HG03103 (cell line): Measurements from ENCODE around the gene SHBG.
"Not testable (repeated sequence)": the region's sequence is repeated elsewhere in the genome, so short reads cannot be mapped to it uniquely, and the experiment has no call there.

Experiments
- ATAC-seq: cut with Tn5 transposase; IDR thresholded peaks from one replicate; pipeline ENCODE4 v1.9.1; 2021; ENCODE audit warnings: low read depth; ENCODE audit not compliant: unreplicated experiment

SHBG gene

GRCh38 chr17:7629939-7630571, at the start of gene SHBG:
TSS of gene SHBG (plus strand) at chr17:7630135. CDS start at chr17:7630173, 38 bp downstream.
- no peak for ATAC-seq

- no peak for ATAC-seq
Observed at GRCh38 chr17:7580604-7581575, 49.0 kb upstream of the SHBG start.

GRCh38 chr17:7582396-7583252, 47.3 kb upstream of the SHBG start:
- ATAC-seq: no peak

GRCh38 chr17:7583253-7584109, 46.5 kb upstream of the SHBG start, which contains the start of gene MPDU1:
TSS of gene MPDU1 (plus strand) at chr17:7583852. CDS start at chr17:7583863, 11 bp downstream.
- peak; percentile 49 for ATAC-seq

GRCh38 chr17:7586673-7587419, 43.1 kb upstream of the SHBG start:
- ATAC-seq: no peak

GRCh38 chr17:7587420-7588151, 42.3 kb upstream of the SHBG start:
- no peak for ATAC-seq

GRCh38 chr17:7588553-7589203, 41.3 kb upstream of the SHBG start:
- no peak for ATAC-seq

GRCh38 chr17:7589204-7589868, 40.6 kb upstream of the SHBG start:
- ATAC-seq: no peak

- ATAC-seq: no peak
Observed at GRCh38 chr17:7589891-7590691, 39.8 kb upstream of the SHBG start, which contains the start of gene SOX15. TSS of gene SOX15 (minus strand) at chr17:7590094. CDS start at chr17:7589676, 418 bp downstream.

- no peak for ATAC-seq
Observed at GRCh38 chr17:7590743-7591142, 39.2 kb upstream of the SHBG start.

- no peak for ATAC-seq
Observed at GRCh38 chr17:7591596-7591995, 38.3 kb upstream of the SHBG start.

GRCh38 chr17:7592422-7593021, 37.4 kb upstream of the SHBG start:
- ATAC-seq: no peak

- no peak for ATAC-seq
Observed at GRCh38 chr17:7593296-7593695, 36.6 kb upstream of the SHBG start.

GRCh38 chr17:7597561-7597960, 32.4 kb upstream of the SHBG start:
- not testable (repeated sequence) for ATAC-seq

- no peak for ATAC-seq
Observed at GRCh38 chr17:7606280-7606679, 23.7 kb upstream of the SHBG start.

GRCh38 chr17:7610641-7611040, 19.3 kb upstream of the SHBG start:
- ATAC-seq: no peak
